HG03045 (cell line): ENCODE data around the gene SLC2A1.

Experiments
- ATAC-seq: cut with Tn5 transposase; IDR thresholded peaks from one replicate; pipeline ENCODE4 v1.9.1; 2021; ENCODE audit warnings: mild to moderate bottlenecking, moderate library complexity; ENCODE audit not compliant: unreplicated experiment

The SLC2A1 gene

DNA sequence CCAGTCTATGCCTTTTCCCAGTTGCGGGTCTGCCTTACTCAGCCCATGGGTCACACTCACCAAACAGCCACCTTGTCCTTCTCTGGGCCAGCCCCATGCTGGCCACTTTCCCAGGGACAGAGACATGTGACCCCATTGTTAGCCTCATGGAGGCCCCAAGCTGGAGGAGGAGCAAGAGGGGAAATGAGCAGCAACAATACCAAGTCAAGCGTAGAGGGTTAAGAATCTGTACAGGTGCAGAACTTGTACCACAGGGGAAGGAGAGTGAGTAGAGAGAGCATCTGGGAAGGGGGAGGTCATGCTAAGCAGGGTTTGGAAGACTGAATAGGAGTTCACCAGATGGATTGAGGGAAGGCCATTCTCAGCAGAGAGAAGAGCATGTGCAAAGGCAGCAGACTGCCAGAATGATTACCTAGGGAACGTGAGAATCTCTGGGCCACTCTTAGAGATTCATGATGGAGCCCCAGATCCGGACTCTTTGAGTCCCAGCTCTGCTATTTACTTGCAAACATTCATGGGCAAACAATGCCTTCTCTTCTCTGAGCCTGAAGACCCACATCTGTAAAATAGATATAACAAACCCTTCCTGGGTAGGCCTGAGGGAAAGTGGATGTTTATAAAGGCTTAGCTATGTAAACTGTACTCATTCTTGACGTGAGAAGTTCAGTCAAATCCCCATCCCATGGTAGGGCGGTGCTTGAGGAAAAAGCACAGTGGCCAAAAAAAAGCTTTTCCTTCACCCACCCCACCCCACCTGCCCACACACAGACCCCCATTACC is 2.8 kb upstream of the SLC2A1 start:
- no peak for ATAC-seq

DNA sequence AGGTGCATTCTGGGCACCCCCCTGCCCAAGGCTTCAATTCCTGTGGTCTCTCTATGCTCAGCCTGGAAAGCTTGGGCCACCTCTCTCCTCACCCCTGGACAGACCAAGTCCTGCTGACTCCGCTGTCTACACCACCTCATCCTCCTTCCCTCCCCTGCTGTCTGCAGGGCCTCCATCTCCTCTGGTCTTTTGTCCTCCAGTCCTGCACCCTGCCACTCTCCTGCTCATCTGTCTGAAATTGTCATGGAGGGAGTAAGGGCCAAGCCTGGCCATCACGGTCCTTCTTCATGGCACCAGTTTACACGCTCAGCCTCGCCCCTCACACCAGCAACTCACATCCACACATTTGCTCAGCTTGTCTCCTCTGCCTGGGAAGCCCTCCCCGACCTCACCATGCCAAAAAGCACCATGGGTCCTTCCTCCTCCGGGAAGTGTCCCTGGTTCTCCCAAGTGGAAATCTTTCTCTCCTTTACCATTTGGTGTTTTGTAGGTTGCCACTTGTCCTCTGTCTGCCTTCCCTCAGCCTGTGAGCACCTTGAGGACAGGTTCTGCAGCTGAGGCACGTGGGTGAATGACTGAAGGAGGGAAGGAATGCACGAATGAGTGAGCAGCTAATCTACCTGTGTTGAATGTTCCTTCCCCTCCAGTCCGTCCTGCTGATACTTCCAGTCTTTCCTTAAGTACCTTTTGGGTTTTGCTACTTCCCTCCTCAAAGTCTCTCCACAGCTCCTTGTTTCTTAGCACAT is 2.1 kb upstream of the SLC2A1 start:
- ATAC-seq = no peak

DNA sequence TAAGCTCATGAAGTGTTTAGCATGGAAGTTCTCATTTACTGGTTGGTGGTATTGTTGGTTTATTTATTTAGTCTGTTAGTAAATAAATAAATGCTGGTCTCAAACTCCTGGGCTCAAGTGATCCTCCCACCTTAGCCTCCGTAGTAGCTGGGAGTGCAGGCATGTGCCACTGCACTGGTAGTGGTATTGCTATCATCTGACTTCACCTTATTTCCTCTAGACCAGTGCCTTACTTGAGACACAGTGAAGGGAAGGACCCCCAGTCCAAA is 1.4 kb upstream of the SLC2A1 start:
- ATAC-seq = no peak

DNA sequence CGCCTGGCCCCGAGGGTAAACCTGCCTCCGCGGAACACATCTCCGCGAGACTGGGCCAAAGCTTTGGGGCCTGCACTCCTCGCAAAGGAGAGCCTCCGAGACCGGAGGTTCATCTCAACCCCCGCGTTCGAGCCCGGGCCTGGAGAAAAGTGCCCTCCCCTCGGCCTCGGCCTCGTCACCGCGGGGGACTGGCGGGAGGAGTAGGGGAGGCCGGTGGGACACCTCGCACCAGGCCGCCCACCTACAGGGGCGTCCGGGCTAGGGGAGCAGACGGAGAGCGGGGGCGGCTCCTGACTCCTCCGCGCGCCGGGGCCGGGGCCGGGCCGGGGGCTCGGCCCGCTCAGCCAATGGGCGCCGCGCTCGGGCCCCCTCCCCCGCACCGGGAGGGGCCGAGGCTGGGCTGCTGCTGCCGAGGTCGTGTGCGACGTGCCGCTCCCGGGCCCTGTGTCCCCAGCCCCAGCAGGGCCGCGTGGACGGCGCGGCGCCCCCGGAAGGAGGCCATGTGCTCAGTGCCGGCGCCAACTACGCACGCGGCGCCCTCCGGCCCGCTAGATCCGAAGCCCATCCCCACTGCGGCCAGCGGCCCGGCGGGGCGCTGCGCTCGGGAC is 684 bp downstream of the SLC2A1 start:
- peak; percentile 55 for ATAC-seq

DNA sequence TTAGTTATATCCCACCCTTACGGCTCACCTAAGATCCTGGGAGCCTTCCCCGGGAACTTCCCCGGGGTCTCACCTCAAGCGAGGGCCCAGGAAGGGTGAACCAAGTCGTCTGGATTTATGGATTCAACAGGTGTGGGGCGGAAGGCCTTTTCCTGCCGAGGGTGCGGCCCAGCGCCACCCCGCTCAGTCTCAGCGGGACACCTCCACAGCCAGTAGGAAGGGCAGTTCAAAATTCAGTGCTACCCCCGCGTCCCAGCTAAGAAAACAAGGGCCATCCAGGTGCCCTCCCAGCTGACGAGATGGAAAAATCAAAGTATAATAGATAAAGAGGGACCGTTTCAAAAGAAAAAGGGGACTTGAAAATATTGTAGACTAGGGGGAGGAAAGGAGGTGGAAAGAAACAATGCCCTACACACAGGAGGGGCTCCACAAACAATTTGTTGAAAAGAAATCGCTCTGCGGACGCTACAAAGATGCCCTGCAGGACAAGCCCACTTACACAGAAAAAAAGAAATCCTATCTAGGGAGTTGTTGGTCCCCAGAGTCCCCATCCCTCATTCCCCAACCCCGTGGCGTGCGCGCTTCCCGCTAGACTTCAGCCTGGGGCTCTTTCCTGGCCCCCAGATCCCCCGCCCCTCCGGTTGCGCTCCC is 1.3 kb downstream of the SLC2A1 start:
- no peak for ATAC-seq

DNA sequence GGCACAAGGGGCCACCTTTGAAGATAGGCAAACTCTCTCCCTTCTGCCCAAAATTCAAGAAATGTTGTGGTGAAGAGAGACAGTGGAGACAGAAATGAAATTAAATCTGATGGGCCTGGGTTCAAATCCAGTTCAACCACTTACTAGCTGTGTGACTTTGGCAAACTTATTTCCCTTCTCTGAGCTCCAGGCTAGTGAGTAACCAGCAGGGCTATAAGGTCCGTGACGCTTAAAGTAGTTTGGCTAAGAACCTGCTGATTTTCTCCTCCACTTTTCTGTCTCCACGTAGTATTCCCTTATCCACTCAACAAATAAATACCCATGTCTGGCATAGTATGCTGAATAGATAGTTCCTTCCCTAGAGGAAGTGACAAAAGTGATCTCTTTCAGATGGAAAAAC is 1.9 kb downstream of the SLC2A1 start:
- ATAC-seq = no peak

DNA sequence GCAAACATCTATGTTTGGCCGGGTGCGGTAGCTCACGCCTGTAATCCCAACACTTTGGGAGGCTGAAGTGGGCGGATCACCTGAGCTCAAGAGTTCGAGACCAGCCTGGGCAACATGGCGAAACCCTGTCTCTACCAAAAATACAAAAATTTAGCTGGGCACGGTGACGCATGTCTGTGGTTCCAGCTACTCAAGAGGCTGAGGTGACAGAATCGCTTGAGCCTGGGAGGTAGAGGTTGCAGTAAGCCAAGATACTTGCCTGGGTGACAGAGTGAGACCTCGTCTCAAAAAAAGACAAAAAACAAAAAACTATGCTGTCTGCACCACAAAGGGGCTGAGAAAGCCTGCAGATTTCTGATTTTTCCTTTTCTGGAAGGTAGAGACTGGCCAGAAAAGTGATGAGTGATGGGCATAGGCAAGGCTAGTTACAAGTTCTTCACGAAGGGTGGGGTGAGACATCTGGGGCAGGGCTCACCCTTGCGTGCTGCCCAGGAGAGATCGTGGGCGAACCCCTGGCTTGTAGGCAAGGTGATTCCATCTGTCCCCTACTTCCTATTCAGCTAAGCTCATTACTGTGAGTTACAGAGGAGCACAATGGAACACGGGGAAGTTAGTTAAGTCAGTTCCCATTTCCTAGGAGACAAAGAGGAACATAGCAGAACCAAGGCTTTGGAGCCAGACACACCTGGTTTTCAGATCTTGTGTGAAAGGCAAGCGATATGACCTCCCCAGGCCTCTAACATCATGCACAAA is 3.2 kb downstream of the SLC2A1 start:
- no peak for ATAC-seq

DNA sequence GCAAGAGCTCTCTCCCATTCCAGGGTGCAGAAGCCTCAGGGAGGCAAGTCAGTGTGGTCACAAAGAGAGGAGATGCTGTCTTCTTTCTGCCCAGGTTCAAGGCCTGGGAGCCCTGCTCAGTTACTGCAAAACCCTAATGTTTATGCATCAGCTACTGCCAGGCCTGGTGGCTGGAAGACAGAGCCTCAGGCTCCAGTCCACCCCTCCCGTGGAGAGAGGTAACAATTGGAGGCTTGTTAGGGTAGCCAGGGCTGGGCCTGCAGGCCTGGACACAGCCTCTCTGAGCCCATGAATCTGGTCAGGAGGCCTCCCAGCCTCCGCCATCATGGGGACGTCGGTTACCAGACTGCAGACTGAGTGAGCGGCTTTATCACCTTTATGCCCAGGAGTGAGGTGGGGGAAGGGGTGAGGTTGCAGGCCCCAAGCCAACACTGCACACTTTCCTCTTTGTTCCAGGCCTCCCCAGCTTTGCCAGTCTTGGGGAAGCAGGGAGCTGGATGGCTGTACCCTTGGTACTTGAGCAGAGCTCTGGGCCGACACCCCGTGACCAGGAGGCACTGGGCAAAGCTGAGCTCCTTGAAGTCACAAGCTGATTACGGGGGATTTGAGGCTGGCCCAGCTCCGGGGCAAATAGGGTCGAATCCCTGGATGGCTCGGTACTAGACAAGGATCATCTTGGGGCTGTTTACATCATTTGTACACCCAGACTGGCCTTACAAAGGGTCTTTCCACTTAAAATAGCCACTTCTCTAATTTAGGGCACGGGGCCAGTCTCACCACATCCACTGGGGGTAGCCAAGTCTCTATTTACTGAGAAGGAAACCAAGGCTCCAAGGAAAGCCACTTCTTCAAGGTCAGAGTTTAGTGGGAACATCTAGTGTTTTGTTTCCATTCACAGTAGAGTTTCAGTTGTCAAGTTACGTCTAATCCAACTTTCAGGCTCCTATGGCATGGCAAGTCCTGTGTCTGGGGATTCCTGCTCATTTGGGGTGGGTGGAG is 5.2 kb downstream of the SLC2A1 start:
- no peak for ATAC-seq

DNA sequence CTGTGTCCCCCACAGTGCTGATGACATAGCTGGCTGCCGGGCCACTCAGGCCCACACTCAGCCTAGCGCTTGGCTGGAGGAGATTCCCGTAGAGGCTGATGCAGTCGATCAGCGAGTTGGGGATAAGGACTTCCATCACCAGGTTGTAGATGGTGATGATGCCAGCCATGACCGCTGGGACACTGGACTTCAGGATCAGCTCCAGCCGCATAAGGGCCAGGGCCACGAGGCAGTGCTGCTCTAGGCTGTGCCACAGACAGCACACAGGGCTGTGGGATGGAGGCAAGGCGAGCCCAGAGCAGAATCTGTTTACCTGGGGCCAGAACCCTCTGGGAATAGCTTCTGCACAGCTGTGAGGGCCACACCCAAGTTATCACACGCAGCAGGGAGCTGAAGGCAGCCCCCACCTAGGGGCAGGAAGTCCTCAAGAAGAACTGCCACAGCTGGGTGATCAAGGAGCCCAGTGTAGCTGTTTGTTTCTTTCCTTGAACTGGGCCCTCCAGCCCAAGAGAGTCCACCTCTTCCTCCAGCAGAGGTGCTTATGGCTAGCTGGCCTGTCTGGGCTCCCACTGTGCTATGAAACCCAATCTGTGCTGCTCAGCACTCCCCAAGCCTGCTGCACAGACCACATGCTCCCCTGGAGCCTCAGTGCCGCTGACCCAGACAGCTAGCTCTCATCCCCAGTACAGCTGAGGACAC is 6.2 kb downstream of the SLC2A1 start:
- ATAC-seq = no peak

DNA sequence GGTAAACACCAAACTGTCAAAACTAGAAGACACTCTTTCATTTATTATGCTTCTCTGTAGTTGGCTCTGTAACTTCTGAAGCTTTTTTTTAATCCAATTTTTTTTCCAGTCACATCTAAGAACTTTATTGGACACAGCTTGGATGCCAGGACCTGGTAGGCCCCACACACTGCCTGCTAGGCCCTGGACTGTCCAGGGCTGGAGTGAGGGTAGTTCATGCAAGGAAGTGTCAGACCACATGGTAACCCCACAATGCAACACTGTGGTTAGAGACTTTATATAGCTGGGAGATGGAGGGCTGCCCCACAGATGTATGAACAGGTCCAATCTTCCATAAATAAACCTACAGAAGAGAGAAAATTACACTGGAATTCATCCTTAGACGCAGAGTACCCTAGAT is 7.1 kb downstream of the SLC2A1 start:
- ATAC-seq = no peak

DNA sequence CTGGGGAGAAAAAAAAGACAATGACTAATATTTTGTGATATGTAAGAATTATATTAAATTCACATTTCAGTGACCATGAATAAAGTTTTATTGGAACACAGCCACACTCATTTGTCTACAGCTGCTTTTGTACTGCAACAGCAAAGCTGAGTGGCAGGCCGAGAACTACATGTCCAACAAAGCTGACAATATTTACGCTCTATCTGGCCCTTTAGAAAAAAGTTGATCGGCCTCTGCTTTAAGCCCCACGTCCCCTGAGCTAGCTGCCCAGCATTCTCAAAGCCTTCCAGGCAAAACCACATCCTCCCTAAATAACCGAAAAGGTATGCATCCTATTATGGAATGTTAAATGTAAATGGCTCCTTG is 8.6 kb downstream of the SLC2A1 start:
- no peak for ATAC-seq

DNA sequence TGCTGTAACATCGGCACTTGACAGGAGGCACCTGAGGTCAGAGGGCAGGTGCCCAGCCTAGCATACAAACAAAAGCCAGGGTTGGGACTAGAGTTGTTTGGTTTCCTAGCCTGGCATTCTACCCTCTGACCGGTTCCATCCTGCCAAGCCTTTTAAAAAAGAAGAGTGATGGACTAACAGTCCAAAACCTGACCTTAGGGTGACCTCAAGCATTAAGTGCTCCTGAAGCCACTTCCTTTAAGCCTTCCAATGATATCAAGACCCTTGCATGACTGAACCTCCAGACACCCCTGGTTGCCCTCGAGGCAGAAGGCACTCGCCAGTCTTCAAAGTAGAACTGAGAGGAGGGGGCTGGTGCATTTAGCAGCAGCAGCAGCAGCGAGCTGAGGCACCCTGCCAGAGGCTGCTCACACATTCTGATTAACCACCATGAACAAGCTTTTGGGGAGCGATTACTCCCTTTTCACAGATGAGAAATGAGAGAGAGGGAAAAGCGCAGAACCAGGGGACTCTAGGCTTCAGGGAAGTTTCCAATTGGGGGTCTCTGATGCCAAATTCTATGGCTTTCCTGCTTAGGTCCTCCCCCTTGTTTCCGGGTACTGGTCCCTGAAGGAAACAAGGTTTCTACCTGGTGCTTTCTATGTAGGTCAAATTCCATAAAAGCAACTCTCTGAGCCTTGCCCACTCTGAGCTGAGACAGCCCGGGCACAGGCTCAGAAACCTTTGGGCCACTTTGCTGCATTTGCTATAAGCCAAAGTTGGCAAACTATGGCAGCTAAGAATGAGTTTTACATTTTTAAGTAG is 9.2 kb downstream of the SLC2A1 start:
- no peak for ATAC-seq

DNA sequence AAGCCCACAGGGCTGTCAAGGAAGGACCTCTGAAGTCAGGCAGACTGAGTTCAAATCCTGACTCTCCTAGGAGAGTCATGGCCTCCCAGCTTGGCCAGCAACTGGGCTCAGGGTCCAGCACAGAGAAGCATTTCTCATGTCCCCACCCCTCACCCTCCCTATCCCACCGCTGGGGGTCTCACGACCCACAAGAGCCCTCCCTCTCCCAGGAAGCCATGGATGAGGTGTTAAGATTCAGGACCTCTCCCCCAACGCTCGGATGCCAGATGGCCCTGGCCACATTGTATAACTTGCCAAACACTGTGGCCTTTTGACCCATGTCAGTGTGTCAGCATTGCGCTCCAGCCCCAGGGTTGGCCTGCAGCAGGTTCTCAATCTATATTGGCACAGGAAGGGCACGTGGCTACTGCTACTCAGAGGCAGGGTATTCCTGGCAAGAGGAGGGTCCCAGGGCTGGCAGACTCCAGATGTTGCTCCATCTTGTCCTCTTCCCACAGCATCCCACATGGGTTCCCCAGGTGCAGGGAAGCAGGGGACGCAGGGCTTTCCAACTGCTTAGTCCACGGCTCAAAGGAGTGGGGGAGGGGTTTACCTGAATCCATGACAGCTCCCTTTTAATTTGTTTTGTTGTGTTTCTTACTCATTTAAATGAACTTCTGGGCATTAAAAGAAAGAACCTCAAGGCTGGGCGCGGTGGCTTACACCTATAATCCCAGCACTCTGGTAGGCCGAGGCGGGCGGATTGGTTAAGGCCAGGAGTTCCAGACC is 10.5 kb downstream of the SLC2A1 start:
- ATAC-seq = no peak

DNA sequence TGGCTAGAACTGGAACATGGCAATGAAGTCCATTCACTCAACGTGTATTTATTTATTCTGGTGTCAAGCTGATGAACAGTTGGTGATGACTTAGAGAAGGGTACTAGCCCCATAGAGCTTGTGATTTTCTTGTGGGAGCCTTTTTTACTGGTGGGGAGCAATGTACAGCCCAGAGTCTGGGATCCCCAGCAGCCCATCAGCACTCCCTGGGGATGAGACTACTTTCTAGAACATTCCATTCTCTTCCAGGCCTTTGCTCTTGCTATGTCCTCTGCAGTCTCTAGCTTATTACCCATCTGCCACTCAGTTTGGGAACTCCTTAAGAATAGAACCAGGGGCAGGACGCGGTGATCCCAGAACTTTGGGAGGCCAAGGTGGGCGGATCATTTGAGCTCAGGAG is 11.6 kb downstream of the SLC2A1 start:
- ATAC-seq = no peak

DNA sequence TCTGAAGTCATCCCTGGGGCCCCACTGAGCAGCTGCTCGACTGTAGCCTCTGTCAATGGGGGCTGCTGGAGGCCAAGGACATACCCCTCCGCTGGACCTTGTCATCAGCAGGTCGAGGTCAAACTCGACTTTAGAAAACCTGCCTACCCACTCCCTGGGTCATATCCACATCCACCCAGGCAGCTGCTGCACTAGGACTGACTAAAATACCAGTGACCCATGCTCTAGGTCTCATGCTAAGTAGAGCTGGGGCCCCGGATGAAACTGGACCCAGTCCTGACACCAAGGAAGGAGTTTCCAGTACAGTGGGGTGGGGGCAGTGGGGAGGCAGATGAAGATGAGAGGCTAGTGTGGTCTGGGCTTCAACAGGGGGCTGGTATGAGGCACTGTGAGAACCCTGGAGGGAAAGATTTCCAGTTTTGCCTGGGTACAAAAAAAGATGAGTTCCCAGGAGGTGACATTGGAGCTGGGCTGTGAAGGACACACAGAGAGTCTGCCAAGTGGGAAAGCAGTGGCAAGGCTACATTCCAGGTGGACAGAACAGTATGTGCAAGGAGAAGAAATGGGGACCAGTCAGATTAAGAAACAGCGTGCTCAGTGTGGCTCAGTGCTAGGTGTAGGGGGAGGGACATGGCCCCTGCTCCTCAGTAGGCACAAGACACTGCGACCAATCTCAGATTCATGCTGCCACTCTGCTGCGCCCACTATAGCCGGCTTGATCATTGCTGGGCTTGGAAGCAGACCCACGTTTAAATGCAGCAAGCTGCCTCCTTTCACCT is 12.4 kb downstream of the SLC2A1 start:
- no peak for ATAC-seq

DNA sequence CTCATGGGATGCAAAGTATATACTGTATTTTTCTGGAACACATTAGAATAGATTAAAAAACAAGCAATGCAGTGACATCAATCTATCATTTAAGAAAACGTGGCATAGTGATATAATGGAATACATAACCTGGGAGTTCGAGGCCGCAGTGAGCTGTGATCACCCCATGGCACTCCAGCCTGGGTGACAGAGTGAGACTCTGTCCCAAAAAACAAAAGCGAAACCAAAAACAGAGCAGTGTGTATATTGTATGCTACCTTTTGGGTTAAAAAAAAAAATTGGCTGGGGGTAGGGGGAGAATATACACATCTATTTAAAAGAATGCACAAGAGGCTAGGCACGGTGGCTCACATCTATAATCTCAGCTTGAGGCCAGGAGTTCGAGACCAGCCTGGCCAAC is 13.5 kb downstream of the SLC2A1 start:
- ATAC-seq = no peak
